HFF-Myc (cell line): ENCODE results near the gene RRP1.

Source experiments
- DNase-seq: peaks from one replicate; pipeline ENCODE4 v3.0.0-alpha.2; 2011; ENCODE audit warnings: low read depth; ENCODE audit errors: extremely low read depth
- H3K4me3 ChIP-seq: replicated peaks from 2 replicates; pipeline ENCODE4 v1.5.1; 2011; ENCODE audit warnings: low read depth, mild to moderate bottlenecking, control low read depth, low read length
- TF ChIP-seq, protein P1 (sequence below): IDR thresholded peaks from 2 replicates; pipeline ENCODE4 v1.5.1; 2012; ENCODE audit warnings: mild to moderate bottlenecking, low read depth, low read length, control low read depth; ENCODE audit errors: missing control alignments

Gene RRP1

DNA sequence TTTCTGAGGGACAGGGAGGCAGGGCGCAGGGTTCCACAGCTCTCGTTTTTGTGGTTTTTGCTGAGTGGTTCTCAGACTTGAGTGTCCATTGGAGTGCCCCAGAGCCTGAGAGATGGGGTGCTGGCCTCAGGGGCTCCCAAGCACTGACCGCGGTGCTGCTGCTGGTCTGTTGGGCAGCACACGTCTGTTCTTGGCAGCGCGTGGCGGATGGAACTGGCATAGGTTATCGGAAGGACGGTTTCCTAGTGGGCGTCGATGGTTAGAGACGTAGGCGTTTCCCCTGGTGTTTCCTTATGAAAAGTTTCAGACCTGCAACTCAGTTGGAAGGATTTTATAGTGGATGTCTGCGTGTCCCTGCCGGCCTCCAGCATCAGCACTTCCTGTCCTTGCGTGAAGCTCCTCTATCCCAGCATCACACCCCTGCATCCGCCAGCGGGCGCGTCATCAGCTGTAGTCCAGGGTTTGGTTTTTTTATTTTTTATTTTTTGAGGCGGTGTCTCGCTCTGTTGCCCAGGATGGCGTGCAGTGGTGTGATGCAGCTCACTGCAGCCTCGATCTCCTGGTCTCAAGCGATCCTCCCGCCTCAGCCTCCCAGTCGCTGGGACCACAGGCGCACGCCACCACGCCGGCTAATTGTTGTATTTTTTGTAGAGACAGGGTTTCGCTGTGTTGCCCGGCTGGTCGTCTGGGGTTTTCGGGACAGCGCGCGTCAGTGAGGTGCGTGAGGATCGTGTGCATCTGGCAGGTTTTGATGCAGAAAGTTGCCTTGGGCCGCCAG lies 11.8 kb downstream of the RRP1 start:
- no peak overlapping the region for H3K4me3 ChIP-seq
- DNase-seq = no peak
- TF ChIP-seq, protein P1, sequence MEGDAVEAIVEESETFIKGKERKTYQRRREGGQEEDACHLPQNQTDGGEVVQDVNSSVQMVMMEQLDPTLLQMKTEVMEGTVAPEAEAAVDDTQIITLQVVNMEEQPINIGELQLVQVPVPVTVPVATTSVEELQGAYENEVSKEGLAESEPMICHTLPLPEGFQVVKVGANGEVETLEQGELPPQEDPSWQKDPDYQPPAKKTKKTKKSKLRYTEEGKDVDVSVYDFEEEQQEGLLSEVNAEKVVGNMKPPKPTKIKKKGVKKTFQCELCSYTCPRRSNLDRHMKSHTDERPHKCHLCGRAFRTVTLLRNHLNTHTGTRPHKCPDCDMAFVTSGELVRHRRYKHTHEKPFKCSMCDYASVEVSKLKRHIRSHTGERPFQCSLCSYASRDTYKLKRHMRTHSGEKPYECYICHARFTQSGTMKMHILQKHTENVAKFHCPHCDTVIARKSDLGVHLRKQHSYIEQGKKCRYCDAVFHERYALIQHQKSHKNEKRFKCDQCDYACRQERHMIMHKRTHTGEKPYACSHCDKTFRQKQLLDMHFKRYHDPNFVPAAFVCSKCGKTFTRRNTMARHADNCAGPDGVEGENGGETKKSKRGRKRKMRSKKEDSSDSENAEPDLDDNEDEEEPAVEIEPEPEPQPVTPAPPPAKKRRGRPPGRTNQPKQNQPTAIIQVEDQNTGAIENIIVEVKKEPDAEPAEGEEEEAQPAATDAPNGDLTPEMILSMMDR = no peak

DNA sequence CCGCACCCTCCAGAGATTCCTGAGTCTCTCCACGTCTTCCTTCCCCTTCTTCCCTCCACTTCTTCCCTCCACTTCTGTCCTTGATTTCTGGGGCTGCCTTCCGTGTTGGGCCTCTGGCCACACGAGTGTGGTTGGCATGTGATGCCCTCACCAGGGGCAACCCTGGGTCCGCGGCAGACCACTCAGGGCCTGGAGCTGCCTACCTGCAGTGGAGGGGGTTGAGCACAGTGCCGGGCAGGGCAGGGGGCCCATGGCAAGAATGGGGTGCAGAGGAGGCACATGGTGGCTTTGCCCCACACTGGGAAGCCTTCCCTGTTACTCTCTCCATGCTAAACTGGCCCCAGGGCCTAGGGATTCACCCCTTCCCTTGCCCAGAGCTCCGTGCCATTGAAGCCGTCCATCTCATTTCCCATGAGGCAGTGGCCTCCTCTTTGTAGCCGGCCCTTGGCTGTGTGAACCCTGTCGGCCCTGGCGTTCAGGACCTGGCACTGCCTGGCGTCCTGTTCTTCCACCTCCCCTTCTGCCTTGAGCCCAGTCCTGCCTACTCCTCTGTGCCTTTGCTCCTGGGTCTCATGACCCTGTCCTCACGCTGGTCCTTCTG lies 13.4 kb downstream of the RRP1 start:
- DNase-seq = no peak
- TF ChIP-seq, protein P1 = no peak
- H3K4me3 ChIP-seq = no peak overlapping the region

DNA sequence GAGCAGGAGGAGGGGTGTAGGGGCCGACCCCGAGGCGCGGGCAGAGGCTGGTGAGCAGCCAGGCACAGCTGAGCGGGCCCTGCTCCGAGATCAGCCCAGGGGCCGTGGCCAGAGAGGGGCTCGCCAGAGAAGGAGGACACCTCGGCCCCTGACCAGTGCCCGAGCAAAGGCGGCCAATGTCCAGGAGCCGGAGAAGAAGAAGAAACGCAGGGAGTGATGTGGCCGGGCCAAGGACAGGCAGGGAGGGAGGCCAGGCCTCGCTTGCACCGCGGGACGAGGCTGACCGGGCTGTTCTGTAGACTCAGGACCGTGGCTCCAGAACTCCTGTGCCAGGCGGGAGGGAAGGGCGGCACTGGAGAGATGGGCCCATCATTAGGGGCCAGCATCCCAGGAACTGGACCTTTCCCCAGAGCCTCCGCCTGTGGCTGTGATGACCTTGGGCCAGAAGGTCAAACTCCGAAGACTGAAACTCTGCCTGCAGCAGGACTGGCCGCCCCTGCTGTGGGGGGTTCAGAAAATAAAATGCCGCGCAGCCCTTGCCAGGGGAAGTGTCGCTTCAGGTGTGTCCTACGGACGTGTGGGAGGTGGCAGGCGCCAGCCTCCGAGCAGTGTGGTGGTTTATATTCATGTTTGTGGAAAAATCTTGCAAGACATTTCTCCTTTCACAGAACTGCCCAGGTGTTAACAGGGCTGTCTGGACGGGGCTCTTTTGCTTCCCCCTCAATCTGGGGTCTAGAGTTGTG lies 14.4 kb downstream of the RRP1 start:
- TF ChIP-seq, protein P1 = no peak
- no peak overlapping the region for H3K4me3 ChIP-seq
- DNase-seq = no peak

DNA sequence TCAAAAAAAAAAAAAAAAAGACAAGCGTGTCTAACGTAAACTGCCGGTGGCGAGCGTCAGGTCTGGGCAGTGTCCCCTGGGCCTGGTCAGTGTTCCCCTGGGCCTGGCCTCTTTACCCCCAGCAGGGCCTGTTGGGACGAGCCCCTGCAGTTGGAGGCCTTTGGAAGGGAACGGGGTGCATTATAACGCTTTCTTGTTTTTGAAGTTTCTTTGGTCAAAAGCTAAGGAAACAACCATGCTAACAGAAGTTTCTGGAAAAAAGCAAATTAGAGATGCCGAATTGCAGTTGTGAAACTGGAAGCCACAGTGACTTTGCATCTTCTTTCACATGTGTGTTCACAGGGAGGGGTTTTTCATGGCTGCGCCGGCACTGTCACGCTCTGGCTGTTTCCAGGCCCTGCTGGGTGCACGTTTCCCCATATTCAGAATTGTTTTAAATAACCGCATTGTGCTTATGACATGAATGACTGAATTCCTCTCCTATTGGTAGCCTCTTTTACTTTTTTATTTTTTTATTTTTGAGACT lies 16.0 kb downstream of the RRP1 start:
- H3K4me3 ChIP-seq = no peak overlapping the region
- TF ChIP-seq, protein P1 = no peak
- no peak for DNase-seq

DNA sequence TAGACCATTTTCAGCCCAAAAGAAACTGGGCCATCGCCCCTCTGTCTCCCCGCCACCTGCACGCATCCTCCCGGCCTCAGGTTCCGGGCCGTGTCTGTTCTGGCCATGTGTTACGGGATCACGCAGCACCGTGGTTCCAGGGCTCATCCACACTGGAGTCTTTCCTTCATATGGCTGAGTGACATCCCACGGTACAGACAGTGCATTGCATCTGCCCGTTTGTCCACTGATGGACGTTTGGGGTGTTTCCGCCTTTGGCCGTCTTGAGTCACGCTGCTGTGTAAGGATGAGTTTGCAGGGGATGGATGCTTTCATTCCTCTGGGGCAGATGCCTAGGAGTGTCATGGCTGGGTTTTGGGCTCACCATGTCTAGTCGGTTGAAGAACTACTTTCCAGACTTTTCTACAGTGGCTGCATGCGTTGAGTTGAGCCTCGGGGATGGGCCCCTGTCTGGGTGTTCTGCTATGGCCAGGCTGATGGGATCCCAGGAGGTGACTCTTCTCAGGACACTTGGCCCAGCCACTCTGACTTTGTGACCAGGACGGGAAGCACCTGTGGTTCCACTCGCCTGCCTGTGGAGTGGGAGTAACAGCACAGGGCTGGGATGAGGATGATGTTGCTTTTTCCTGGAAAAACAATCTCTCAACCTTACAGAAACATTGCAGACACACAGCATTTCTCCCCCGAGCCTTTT lies 16.8 kb downstream of the RRP1 start:
- no peak overlapping the region for H3K4me3 ChIP-seq
- TF ChIP-seq, protein P1 = no peak
- no peak for DNase-seq

DNA sequence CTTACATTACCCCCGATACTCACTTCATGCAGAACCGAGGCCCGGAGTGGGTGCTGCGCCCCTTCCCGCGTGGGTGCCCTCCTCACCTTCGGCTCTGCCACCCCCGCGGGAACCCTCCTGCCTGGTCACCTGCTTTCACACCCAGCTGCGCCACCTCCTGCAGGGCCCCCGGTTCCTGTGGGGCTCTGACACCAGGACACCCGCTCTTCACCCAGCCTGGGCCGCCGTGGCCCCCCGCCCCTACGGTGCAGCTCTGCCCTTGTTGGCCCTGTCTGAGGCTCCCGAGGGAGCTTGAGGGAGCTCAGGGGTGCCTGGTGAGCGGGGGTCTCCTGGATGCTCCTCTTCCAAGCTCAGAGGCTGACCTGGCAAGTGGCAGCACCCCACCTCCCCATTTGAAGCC lies 19.0 kb downstream of the RRP1 start:
- H3K4me3 ChIP-seq = no peak overlapping the region
- TF ChIP-seq, protein P1 = no peak

More for the DNA sequence above, 19.0 kb downstream of the RRP1 start:
- DNase-seq = no peak
